ENCODE measurements around the gene ADISSP. TPM values are rescaled to one million over a fixed set of nuclear protein-coding genes. Genes with fewer than 3 reads are reported as not detected.

Gene ADISSP
- 24.3 and 25.2 TPM in 2 replicates for total RNA-seq
- long read RNA-seq, partial matches to known transcripts = 0 of 1 reads
- long read RNA-seq, other reads (novel, unspliced or antisense) = 0 of 1 reads

GRCh38 chr20:3767427-3768341 is at the start of gene ADISSP:
Gene ADISSP (minus strand): TSS chr20:3767753. CDS start chr20:3760100, 7,653 bp downstream.
- Mint-ChIP-seq H3K27ac (ENCODE audit: unreplicated experiment) (peak within 1 kb of the TSS; percentile 97), H3K4me1 (ENCODE audit: unreplicated experiment) (peaks cover 27% of the 10 kb centered on the region), H3K4me3 (ENCODE audit: unreplicated experiment) (peak within 1 kb of the TSS; percentile 89), H3K27me3 (ENCODE audit: unreplicated experiment) (no peaks in the 10 kb centered on the region), H3K9me3 (ENCODE audit: unreplicated experiment) (no peaks in the 10 kb centered on the region), H3K36me3 (ENCODE audit: unreplicated experiment) (no peaks in the 10 kb centered on the region)
- peak; percentile 100 for DNase-seq (ENCODE audit: extremely low spot score, unreplicated experiment)
- TF ChIP-seq CTCF (IDR thresholded peaks at IDR 0.05) = no peak

GRCh38 chr20:3815703-3816315 is 48.3 kb upstream of the ADISSP start:
- DNase-seq (ENCODE audit: extremely low spot score, unreplicated experiment) = no peak
- no peak overlapping the region for H3K4me3 Mint-ChIP-seq (ENCODE audit: unreplicated experiment)
- H3K36me3 Mint-ChIP-seq (ENCODE audit: unreplicated experiment) = no peaks in the 10 kb centered on the region
- no peak for TF ChIP-seq CTCF (IDR thresholded peaks at IDR 0.05)
- peaks cover 54% of the 10 kb centered on the region for H3K4me1 Mint-ChIP-seq (ENCODE audit: unreplicated experiment)
- no peak overlapping the region for H3K27ac Mint-ChIP-seq (ENCODE audit: unreplicated experiment)
- H3K27me3 Mint-ChIP-seq (ENCODE audit: unreplicated experiment) = no peaks in the 10 kb centered on the region
- H3K9me3 Mint-ChIP-seq (ENCODE audit: unreplicated experiment) = no peaks in the 10 kb centered on the region

- Mint-ChIP-seq H3K36me3 (ENCODE audit: unreplicated experiment) (no peaks in the 10 kb centered on the region), H3K4me3 (ENCODE audit: unreplicated experiment) (no peak overlapping the region), H3K27me3 (ENCODE audit: unreplicated experiment) (no peaks in the 10 kb centered on the region), H3K4me1 (ENCODE audit: unreplicated experiment) (peaks cover 59% of the 10 kb centered on the region), H3K9me3 (ENCODE audit: unreplicated experiment) (no peaks in the 10 kb centered on the region), H3K27ac (ENCODE audit: unreplicated experiment) (no peak overlapping the region)
- no peak for DNase-seq (ENCODE audit: extremely low spot score, unreplicated experiment)
- TF ChIP-seq CTCF (IDR thresholded peaks at IDR 0.05) = no peak
Measured at GRCh38 chr20:3814928-3815495, 47.5 kb upstream of the ADISSP start.

- Mint-ChIP-seq H3K4me1 (ENCODE audit: unreplicated experiment) (peaks cover 54% of the 10 kb centered on the region), H3K27me3 (ENCODE audit: unreplicated experiment) (no peaks in the 10 kb centered on the region), H3K9me3 (ENCODE audit: unreplicated experiment) (no peaks in the 10 kb centered on the region), H3K36me3 (ENCODE audit: unreplicated experiment) (no peaks in the 10 kb centered on the region), H3K27ac (ENCODE audit: unreplicated experiment) (peak overlapping the region; percentile 99), H3K4me3 (ENCODE audit: unreplicated experiment) (no peak overlapping the region)
- no peak for TF ChIP-seq CTCF (IDR thresholded peaks at IDR 0.05)
- DNase-seq (ENCODE audit: extremely low spot score, unreplicated experiment) = no peak
Measured at GRCh38 chr20:3813848-3814581, 46.5 kb upstream of the ADISSP start.
